HEK293 (cell line): ENCODE measurements around the gene KLHDC10.
"Not testable (repeated sequence)": the region's sequence is repeated elsewhere in the genome, so short reads cannot be mapped to it uniquely, and the experiment has no call there.

Experiments used
- CTCF ChIP-seq: fragments of 450-650 bp; formaldehyde crosslinking; IDR thresholded peaks from 2 replicates; pipeline ENCODE4 v1.5.1; 2016; ENCODE audit warnings: missing biosample characterization, missing genetic modification characterization
- GLI4 ChIP-seq: fragments of 450-650 bp; formaldehyde crosslinking; IDR thresholded peaks from 2 replicates; pipeline ENCODE4 v1.5.1; 2016; ENCODE audit warnings: missing biosample characterization, missing genetic modification characterization
- GLIS1 ChIP-seq: fragments of 450-650 bp; formaldehyde crosslinking; IDR thresholded peaks from 2 replicates; pipeline ENCODE4 v1.5.1; 2016; ENCODE audit warnings: missing biosample characterization, missing genetic modification characterization
- PRDM1 ChIP-seq: fragments of 450-650 bp; formaldehyde crosslinking; IDR thresholded peaks from 2 replicates; pipeline ENCODE4; 2016; ENCODE audit warnings: missing biosample characterization, missing genetic modification characterization
- ZBTB11 ChIP-seq: fragments of 450-650 bp; formaldehyde crosslinking; conservative IDR thresholded peaks from 2 replicates; pipeline ENCODE4 v1.5.1; 2016; ENCODE audit warnings: low read depth, missing biosample characterization, missing genetic modification characterization
- ZBTB26 ChIP-seq: fragments of 450-650 bp; formaldehyde crosslinking; optimal IDR thresholded peaks from 2 replicates; pipeline ENCODE3; 2016; ENCODE audit warnings: missing biosample characterization, mild to moderate bottlenecking, missing genetic modification characterization
- ZNF146 ChIP-seq: fragments of 450-650 bp; formaldehyde crosslinking; IDR thresholded peaks from 2 replicates; pipeline ENCODE4 v1.5.1; 2016; ENCODE audit warnings: missing biosample characterization, missing genetic modification characterization
- ZNF23 ChIP-seq: fragments of 450-650 bp; formaldehyde crosslinking; IDR thresholded peaks from 2 replicates; pipeline ENCODE4 v1.5.1; 2016; ENCODE audit warnings: missing biosample characterization, missing genetic modification characterization, borderline replicate concordance
- ZNF335 ChIP-seq: fragments of 450-650 bp; formaldehyde crosslinking; conservative IDR thresholded peaks from 2 replicates; pipeline ENCODE4 v1.5.1; 2016; ENCODE audit warnings: missing biosample characterization, missing genetic modification characterization
- ZNF473 ChIP-seq: fragments of 450-650 bp; formaldehyde crosslinking; IDR thresholded peaks from 2 replicates; pipeline ENCODE4 v1.5.1; 2017; ENCODE audit warnings: missing biosample characterization, missing genetic modification characterization
- ZNF501 ChIP-seq: fragments of 450-650 bp; formaldehyde crosslinking; IDR thresholded peaks from 2 replicates; pipeline ENCODE4 v1.5.1; 2016; ENCODE audit warnings: missing biosample characterization, missing genetic modification characterization
- ZNF707 ChIP-seq: fragments of 450-650 bp; formaldehyde crosslinking; IDR thresholded peaks from 2 replicates; pipeline ENCODE4 v1.5.1; 2016; ENCODE audit warnings: missing biosample characterization, missing genetic modification characterization
- ZNF791 ChIP-seq: fragments of 450-650 bp; formaldehyde crosslinking; IDR thresholded peaks from 2 replicates; pipeline ENCODE4 v1.5.1; 2016; ENCODE audit warnings: missing biosample characterization, missing genetic modification characterization

- not testable (repeated sequence) for TF ChIP-seq PRDM1 (tag by site-specific recombination); CTCF (tag by site-specific recombination); ZBTB26; ZNF501; ZNF707; ZBTB11 (tag by site-specific recombination); ZNF473; ZNF791; ZNF23 (tag by site-specific recombination); GLIS1 (tag by site-specific recombination); ZNF146 (tag by site-specific recombination); ZNF335 (tag by site-specific recombination); GLI4 (tag by site-specific recombination)
Observed at GRCh38 chr7:130055198-130055597, 15.1 kb upstream of the KLHDC10 start.
